ENCODE results near the gene KPNA2.
"Not testable (repeated sequence)": the region's sequence is repeated elsewhere in the genome, so short reads cannot be mapped to it uniquely, and the experiment has no call there.

Gene KPNA2

GRCh38 chr17:68057531-68057952, 22.0 kb downstream of the KPNA2 start:
- peak; percentile 46 for TF ChIP-seq CTCF (IDR thresholded peaks at IDR 0.05; ENCODE audit: low read depth, low read length)
- DNase-seq (ENCODE audit: extremely low read depth, low read depth): no peak

- no peak for TF ChIP-seq CTCF (IDR thresholded peaks at IDR 0.05; ENCODE audit: low read depth, low read length)
- no peak for DNase-seq (ENCODE audit: extremely low read depth, low read depth)
Measured at GRCh38 chr17:68060336-68060735, 24.8 kb downstream of the KPNA2 start.

GRCh38 chr17:68061512-68062313, 26.2 kb downstream of the KPNA2 start:
- TF ChIP-seq CTCF (IDR thresholded peaks at IDR 0.05; ENCODE audit: low read depth, low read length): no peak
- no peak for DNase-seq (ENCODE audit: extremely low read depth, low read depth)

- DNase-seq (ENCODE audit: extremely low read depth, low read depth): not testable (repeated sequence)
Measured at GRCh38 chr17:68065366-68065765, 29.8 kb downstream of the KPNA2 start.

- not testable (repeated sequence) for DNase-seq (ENCODE audit: extremely low read depth, low read depth)
Measured at GRCh38 chr17:68068512-68068911, 33.0 kb downstream of the KPNA2 start.

GRCh38 chr17:68070582-68071444, 35.3 kb downstream of the KPNA2 start:
- DNase-seq (ENCODE audit: extremely low read depth, low read depth): not testable (repeated sequence)

GRCh38 chr17:68074279-68074678, 38.7 kb downstream of the KPNA2 start:
- no peak for TF ChIP-seq CTCF (IDR thresholded peaks at IDR 0.05; ENCODE audit: low read depth, low read length)
- no peak for DNase-seq (ENCODE audit: extremely low read depth, low read depth)

GRCh38 chr17:68075953-68076607, 40.5 kb downstream of the KPNA2 start:
- DNase-seq (ENCODE audit: extremely low read depth, low read depth): not testable (repeated sequence)

GRCh38 chr17:68077498-68077897, 42.0 kb downstream of the KPNA2 start:
- not testable (repeated sequence) for DNase-seq (ENCODE audit: extremely low read depth, low read depth)

Data from AG09319 (cell line).